GM21360 (cell line): ENCODE results near the gene ZNF750.

Source experiments
- ATAC-seq: cut with Tn5 transposase; IDR thresholded peaks from one replicate; pipeline ENCODE4 v1.9.1; 2021; ENCODE audit warnings: mild to moderate bottlenecking, moderate library complexity; ENCODE audit not compliant: unreplicated experiment

ZNF750 gene

DNA sequence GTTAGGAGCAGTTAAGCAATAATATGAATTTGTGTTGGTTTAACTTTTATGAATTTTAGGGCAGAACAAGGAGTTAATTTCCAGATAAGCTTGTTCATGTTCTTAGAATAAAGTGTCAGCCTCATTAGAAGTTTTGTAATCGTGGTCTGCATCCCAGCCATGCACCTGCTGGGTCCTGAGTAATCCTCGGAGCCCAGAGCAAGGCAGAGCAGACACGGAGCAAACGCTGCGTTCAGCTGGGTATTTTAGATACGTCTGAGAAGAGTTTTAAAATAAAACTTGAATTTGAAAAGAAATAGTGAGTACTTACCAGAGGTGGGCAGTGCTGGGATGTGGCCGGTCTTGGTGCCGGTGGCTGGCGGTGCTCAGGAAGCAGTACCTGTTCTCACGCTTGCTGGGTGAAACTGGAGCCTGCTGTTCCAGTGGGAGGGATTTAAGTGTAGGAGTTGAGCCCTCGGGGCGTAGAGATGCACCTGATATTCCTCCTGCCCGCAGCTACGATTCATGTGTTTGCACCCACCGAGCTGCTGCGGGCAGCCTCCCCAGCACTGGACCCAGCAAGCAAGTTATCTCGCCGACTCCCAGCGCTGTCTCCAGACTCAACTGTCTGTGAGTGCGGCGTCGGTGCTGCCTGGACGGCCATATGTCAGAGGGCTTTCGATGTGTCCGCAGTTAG, at the start of gene ZNF750:
ZNF750 (minus strand) TSS at position 406 of the 676 bp plus-strand sequence. CDS start 7,568 bp downstream, outside the sequence.
- no peak for ATAC-seq

- ATAC-seq, result no peak
Observed at GRCh38 chr17:82888583-82889495, 49.0 kb upstream of the ZNF750 start.

GRCh38 chr17:82887255-82888164, 47.7 kb upstream of the ZNF750 start:
- ATAC-seq, result no peak

DNA sequence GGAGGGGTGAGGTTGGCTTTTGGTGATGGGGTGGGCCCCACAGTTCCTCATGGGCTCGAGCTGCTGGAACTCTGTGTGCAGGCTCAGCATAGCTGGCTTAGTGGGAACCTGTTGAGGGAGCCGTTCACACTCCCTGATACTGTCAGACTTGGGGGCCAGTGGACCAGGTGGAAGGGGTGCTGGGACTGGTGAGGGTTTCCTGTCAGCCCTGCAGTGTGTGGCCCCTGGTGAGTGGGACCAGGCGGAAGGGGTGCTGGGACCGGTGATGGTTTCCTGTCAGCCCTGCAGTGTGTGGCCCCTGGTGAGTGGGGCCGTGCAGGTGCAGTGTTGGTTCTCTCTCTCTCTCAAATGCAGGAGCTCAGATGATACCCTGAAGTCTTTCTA, 45.1 kb upstream of the ZNF750 start:
- ATAC-seq, result no peak

GRCh38 chr17:82884341-82884969, 44.6 kb upstream of the ZNF750 start:
- no peak for ATAC-seq

DNA sequence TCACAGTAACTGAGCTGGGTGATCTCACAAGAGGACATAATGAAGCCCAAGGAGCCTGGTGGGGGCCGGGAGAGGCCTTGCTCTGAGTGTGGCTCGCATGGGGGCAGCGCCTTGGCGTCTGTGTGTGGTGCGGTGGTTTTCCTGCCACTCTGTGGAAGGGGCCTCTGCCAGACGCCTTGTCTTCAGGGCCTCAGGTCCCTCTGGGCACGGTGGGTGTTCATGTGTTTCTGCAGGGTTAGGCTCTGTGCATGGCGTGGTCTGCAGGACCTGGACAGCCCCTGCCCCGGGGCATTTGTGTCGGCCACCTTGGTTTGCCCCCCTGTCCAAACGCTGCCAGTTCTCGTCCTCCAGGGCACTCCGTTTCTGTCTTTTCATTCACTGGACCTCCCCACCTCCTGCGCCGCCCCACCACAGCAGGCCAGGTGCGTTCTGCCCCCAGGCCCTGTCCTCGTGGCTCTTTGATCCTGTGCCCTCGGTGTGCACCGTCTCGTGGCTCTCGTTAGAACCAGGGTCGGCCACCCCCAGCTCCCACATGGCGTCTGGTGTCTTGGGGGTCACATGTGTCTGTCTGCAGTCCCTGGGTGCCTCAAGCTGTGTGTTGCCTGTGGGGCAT, 43.7 kb upstream of the ZNF750 start:
- ATAC-seq, result no peak

DNA sequence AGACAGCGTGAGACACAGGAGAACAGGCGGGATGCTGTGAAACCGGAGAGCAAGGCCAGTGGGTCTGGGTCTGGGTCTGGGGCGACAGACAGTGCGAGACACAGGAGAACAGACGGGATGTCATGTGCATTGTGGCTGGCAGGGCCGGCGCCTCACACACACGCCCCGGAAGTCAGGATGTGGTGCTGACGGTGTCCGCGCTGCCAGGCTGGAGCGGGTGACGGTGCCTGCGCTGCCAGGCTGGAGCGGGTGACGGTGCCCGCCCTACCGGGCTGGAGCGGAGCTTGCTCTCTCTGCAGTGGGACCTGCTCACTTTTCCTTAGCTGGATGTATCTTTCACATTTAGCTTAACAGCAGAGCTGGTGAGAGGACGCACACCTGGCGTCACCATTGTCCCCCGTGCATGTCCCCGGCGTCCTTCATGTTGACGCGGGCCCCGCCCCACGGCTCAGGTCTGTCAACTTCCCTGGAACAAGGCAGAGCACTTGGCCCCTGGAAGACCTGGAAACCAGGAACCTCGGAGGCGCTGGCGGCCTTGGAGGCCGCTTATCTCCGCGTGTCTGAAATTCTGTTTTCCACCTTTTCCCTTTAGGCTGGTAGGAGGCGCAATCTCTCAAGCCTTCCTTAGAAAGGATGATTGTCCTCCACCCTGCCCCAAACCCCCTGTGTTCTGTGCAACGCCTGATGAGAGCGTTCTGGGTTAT, 43.0 kb upstream of the ZNF750 start:
- no peak for ATAC-seq

- ATAC-seq, result no peak
Observed at GRCh38 chr17:82881900-82882714, 42.3 kb upstream of the ZNF750 start.

DNA sequence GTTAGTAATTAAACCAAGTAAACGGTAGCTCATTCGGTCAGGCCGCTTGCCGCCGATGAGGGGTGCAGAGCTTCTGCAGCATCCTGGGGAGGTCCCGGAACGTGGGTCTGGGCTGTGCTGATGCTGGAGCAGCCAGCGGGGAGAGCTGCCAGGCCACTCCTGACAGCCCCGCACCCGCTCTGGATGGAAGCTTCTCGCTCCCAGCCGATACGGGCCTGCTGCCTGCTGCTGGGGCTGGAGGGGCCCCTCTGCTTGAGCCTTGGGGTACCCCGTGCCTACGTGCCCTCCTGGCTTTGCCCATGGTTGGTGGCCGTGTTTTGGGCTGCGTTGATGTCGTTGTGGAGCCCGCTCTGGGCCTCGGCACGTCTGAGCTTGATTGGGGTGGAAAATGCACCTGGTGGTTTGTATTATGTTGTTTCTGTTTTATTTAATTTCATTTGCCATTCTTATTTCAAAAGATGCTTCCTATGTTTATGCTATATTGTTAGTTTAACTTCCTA, 41.6 kb upstream of the ZNF750 start:
- no peak for ATAC-seq

GRCh38 chr17:82880620-82881323, 41.0 kb upstream of the ZNF750 start:
- no peak for ATAC-seq

GRCh38 chr17:82879241-82879640, 39.4 kb upstream of the ZNF750 start:
- no peak for ATAC-seq

DNA sequence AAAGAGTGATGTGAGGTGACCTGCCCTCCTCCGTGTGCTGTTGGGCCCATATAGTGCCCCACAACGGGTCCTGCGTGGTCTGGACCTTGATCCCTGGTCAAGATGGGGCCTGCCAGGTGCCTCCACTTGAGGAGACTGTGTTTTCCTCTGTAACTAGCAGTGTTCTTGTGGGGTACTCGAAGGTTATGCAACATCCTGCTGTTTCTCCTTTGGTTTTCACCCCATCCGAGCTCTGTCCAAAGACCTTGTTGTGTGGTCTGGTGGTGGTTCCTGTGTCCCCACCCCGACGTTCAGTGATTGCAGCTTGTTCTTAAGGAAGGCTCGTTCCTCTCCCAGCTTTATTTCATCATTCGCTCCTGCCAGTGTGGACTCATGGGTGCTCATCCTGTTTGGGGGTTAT, 38.7 kb upstream of the ZNF750 start:
- no peak for ATAC-seq

- no peak for ATAC-seq
Observed at GRCh38 chr17:82876602-82877379, 37.0 kb upstream of the ZNF750 start.

DNA sequence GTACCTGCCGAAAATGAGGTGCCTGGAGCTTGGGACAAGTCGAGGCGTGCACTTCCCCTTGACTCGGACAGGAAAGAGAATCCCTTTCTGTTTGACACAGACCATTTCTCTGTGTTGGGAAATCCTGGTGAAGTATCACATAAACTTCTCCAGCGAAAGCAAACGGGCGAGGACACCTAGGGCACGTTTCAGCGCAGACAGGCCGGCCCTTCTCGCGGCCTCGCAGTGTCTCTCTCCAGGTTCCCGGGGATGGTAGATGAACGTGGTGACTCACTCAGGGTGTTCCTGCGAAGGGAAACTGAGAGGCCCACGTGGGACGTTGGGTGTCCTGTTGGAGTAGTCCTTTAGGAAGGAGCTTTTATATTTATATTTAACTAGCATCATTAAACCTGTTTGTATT, 36.3 kb upstream of the ZNF750 start:
- no peak for ATAC-seq

DNA sequence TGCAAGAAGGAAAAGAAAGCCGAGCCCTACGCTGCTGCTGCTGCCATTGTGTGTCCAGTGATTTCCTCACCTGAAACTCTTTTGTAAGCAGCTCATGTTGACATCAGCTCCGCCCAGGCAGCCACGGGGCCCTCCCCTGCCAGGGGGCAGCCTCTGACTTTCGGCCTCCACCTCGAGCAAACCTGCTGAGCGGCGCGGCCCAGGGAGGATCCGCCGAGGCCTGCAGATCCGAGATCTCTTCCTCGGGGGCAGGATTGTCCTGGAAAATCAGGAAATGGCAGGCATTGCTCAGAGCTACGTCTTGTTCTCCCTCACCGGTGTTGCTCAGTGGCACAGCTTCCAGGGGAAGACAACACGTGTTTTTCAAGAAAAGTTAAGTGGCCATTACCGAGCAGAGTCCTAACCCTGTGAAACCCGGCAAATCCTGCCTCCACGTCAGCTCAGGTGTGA, 35.6 kb upstream of the ZNF750 start:
- ATAC-seq, result no peak

DNA sequence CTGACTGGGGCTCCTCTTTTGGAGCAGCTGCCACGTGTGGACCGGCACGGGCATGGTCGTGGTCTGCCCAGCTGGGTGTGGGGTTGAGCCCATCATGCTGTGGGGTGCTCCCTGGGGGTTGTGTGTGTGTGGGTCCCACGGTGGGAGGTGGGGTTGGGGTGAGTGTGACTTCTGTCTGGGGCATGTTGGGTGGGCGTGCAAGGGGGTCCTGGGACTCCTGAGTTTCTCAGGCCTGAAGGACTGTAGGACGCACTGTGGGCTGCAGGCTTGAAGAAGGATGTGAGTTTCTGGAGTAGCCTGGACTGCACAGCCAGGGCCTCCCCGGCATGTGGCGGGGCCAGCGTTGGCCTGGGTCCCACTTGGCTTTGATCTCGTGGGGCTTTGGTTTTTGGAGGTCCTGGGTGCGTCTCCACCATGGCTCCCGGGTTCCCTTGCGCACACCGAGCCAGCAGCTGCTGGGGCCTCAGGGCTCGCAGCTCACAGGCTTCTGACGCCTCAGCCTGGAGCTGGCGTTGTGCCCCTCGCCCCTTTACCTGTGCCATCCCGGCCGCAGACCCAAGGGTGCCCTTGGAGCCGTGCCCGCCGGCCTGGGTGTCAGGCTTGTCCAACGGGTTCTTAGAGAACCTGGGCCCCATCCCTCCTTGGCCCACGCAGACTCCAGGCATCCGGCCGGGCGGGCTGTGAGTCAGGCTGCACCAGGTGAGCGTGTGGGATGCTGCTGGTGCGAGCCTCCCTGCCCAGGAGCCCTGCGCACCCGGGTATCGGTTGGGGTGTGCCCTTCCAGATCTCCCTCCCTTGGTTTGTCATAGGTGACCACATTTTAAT, 34.4 kb upstream of the ZNF750 start:
- ATAC-seq, result no peak
